NCI-H1436 treated with DMSO at 0.1 percent for 48 hours (cell line): ENCODE data around the gene SAMM50.

Experiments
- DNase-seq: peaks from one replicate; lab custom pipeline; 2025; lab: John Stamatoyannopoulos, UW

SAMM50 gene

DNA sequence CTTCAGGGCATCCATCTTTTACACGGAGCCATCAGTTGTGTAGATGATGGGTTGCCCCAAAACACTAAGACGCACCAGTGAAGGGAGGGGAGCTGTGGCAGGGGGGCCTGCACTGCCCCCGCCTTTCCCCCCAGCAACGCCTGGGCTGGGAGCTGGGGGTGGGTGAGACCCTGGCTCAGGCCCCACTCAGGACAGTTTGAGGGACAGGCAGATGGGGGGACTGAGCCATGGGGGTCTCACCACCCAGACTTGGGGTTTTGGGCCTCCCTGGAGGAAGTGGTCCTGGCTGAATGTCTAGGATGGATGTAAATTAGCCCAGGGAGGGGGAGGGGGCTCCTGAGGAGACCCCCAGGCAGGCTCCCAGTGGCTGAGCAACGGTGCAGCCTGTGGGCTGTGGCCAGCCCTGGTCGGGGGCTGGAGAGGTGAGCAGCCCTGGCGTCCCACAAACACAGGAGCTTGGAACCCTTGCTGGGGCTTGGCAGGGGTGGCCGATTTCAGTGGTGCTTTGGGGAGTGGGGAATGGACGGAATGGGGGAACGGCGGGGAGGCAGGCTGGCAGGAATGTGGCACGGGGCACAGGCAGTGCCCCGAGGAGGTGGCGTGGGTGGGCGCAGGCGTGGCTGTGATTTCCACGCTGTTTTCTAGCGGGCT, 74.9 kb downstream of the SAMM50 start:
- DNase-seq = no peak

DNA sequence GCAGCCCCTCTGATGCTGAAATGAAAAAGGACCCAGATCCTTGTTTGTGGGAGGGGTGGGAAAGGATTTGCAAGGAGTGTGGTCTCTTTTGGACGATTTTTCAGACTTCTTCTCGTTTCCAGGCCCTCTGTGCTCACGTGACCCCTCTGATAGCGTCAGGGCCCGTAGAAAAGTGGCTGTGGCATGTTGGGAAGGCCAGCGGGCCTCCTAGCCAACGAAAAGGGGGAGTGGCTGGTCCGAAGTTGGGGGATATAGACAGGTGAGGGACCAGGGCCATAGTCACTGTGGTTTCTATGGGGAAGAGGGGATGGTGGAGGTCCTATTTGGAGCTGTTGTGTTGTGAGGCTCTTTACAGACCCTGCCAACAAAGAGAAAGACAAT, 75.5 kb downstream of the SAMM50 start:
- no peak for DNase-seq

DNA sequence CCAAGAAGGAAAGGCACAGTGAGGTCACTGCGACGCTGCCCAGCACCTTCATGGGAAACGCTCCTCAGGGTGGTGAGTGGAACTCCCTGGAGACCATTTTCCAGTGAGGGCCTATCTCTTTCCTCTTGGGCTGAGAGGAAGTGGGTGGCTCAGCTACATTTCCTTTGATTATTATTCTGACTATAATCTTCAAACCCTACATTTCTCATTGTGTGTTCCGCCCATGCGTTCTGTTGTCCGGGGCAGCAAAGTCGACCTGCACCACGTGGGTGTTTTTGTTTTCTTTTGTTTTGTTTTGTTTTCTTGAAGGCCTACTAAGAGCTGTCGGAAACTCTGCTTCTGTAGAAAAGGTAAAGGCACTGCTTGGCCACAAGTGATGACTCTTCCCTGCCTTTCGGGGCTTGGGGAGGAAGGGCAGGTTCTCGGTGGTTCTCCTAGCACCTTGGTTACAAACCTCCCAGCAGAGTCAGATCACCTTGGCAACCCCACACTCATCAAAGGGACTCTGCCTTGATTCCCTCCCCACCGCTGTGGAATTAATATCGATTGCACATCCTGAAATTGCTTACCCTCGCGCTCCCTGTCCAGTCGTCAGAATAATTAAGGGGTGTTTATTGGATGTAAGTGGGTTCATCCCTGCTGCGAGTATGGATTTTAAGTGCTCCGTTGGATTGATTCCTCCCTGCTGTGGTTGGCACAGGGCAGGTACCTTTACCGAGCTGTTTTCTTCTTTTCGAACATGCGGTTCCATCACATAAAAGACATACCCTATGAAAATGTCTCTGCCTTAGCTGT, 76.1 kb downstream of the SAMM50 start:
- DNase-seq = no peak

DNA sequence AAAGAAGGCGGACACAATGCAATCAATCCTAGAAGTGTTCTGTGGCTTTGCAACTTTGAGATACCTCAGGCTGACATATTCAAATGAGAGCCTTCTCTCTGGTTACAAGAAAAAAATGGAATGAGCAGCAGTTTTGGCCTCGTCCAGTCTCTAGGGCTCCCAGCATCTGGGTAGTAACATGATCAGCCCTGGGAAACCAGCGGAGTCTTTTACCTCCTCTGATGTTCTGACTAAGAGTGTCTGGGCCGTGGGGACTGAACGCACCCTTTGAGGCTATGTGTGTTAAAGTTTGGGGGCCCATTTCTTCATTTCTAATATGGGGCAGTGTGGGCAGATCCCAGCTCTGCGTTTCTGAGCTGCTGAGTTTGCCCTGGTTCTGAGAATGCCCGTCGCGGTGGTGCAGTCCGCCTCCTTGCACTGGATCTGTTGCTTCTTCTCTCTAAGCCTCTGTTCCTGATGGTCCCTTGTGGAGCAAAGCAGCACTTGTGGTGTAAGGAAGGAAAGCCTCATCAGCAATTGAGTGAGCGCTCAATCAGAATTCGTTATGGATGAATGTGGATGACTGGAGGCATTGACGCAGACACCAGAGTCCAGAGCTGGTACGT, 77.0 kb downstream of the SAMM50 start:
- DNase-seq = no peak

DNA sequence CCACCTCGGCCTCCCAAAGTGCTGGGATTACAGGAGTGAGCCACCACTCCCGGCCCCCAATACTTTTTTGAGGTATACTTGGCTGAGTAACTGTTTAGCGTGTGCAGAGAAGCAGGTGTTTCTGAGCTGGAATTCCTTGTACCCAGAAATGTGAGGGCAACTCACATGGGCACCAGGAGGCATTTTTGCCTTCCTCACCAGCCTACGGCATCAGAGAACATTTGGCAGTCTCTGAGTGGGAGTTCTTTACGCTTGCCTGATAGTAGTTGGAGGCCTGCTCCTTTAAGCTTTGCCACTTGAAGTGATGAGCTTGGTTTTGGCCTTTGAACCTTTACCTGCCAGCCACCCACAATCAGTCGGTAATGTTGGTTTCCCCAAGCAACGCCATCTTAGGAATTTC, 78.0 kb downstream of the SAMM50 start:
- no peak for DNase-seq

DNA sequence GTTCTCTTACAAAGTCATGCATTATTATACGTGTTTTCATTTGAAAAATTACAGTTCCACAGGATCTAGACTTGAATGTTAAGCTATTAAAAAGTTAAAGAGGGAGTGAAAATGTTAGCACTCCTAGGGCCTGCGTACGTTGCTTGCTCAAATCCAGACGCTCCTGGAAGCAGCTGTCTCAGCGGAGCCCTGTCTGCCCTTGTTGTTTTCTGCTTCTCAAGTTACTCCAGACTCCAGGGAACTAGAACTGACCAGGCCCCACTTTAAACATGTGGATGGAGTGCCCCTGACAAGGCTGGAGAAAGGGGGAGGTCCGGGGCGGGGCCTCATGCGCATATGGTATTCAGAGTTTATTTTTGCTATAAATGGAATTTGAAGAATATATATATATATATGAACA, 78.5 kb downstream of the SAMM50 start:
- no peak for DNase-seq

DNA sequence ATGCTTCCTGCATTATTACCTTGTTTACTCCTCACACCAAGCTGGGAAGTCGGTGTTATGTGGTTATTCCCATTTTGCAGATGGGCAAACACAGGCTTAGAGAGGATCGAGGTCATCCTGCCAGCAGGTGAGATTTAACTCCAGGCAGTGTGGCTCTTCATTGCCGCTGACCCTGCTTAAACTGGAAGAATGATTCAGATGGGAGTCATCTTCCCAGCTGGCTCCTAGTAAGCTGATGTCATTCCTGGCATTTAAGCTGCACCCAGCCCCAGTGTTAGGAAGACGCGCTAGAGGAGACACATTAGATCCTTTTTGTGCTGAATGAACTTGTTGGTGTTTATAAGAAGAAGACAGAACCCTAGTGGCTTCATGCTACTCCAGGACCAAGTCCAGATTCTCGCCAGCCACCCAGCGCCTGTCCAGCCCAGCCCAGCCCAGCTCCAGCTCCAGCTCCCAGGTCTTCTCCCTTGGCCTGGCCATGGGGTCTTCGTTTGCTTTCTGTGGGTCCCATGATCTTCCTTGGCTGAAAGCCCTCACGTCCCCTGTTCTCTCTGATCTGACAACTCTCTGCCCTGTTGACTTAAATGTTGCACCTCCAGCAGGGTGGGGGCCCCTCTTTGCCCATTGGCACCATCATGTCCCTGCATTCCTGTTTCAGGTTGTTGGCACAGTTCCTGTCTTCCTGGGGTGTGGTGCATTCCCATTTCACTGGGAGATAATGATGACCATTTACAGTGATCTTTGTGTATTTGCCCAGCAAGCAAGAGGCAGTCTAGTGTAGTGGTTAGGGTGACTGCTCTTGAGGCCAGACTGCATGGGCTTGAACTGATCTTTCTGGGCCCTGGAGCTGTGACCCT, 82.5 kb downstream of the SAMM50 start:
- DNase-seq = no peak

DNA sequence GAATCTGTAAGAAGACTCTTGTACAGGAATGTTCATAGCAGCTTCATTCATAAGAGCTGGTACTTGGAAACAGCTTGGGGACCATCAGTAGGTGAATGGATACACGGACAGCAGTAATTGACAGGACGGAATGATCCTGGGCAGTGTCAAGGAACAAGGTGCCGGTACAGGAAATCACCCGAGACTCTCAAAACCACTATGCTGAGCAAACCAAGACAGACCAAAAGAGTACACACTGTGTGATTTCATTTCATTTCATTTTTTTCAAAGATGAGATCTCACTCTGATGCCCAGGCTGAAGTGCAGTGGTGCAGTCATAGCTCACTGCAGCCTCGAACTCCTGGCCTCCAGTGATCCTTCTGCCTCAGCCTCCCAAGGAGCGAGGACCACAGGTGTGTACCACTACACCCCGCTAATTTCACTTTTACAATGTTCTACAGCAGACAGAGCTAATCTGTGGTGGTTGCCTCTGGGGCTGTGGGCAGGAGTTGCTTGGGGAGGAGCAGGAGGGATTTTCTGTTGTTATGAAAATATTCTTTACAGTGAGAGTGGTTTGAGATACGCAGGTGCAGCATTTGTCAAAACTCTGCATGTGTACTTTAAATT, 84.4 kb downstream of the SAMM50 start:
- DNase-seq = no peak

DNA sequence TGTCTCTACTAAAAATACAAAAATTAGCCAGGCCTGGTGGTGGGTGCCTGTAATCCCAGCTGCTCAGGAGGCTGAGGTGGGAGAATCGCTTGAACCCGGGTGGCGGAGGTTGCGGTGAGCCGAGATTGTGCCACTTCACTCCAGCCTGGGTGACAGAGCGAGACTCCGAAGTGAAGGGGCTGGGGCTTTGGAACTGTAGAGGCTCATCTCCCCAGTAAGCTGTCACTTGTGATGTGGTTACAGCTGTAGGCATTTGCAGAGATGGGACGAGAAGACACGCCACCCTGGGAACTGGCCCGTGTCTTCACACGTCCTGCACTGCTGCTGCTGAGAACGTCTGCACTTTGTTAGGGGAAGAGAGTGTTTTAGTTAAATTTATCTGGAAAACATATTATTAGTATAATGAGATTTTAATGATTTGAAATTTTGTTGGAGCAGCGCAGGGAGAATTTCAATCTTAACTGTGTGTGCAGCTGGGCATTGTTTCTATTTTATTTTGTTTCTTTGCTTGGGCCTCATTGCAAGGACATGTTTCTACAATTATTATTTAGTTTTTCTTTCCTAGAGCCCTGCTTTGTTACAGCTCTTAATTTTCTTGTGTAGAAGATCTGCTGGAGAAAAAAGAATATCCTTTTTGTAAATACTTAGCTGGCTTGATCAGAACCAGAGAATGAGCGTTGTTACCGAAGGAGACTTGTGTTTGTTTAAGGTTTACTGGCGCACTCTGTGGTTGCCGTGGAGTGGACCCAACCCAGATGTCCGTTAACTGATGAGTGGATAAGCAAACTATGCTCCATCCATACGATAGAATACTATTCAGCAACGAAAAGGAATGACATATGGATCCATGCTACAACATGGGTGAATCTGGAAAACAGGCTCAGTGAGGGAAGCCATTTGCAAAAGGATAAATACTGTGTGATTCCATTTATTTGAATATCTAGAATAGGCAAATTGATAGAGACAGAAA, 87.3 kb downstream of the SAMM50 start:
- DNase-seq = no peak

DNA sequence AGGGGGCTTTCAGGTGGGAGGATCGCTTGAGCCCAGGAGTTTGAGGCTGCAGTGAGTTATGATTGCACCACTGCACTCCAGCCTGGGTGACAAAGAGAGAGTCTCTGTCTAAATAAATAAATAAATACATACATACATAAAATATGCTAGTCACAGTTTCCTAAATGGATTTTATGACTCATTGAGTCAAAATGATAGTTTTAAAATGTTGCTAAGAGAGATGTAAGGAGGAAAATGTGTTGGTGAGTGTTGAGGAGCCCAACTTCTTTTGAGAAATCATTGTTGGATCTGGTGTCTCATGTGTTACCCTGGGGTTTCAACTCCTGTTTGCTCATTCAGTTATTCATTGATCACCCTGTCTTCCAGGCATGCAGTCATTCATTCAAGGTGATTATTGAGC, 89.9 kb downstream of the SAMM50 start:
- no peak for DNase-seq
